Ovary (tissue), 3 donors: ENCODE measurements around the gene PHACTR1.

Experiments used
- EP300 ChIP-seq: sonication (generic); formaldehyde crosslinking; IDR thresholded peaks from one replicate; pipeline ENCODE4 v1.6.1; 2017; ENCODE audit warnings: antibody characterized with exemption
- TF ChIP-seq, protein P1 (sequence below), 3 donors: fragments of 450-650 bp in 2 of 3; fragments of 200-600 bp in 1 of 3; IDR thresholded peaks; one replicate each; pipeline versions ENCODE4 v1.5.1 to v1.8.0; 2016 to 2022; ENCODE audit warnings: antibody characterized with exemption in 3 of 3, mild to moderate bottlenecking in 1 of 3
- donor health status: DM: no; HTN: no; CAD: no.

DNA sequence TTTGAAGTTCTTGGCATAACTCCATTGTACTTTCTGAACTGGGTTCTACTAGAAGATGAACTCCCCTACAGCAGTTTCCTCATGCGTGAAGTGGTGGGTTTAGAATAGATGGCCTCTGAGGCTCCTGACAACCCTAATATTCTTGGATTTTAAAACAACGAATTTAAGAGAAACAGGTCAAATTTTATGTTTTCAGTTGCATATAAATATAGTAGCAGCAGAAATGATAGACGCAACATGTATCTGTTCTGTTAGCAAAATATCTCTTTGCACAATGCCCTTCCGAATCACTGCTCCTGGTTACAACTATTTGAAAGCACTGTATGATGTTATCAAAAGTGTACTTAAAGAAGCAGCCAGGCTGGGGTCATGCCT is 364.6 kb downstream of the PHACTR1 start:
- no peak for TF ChIP-seq EP300
- TF ChIP-seq, protein P1, sequence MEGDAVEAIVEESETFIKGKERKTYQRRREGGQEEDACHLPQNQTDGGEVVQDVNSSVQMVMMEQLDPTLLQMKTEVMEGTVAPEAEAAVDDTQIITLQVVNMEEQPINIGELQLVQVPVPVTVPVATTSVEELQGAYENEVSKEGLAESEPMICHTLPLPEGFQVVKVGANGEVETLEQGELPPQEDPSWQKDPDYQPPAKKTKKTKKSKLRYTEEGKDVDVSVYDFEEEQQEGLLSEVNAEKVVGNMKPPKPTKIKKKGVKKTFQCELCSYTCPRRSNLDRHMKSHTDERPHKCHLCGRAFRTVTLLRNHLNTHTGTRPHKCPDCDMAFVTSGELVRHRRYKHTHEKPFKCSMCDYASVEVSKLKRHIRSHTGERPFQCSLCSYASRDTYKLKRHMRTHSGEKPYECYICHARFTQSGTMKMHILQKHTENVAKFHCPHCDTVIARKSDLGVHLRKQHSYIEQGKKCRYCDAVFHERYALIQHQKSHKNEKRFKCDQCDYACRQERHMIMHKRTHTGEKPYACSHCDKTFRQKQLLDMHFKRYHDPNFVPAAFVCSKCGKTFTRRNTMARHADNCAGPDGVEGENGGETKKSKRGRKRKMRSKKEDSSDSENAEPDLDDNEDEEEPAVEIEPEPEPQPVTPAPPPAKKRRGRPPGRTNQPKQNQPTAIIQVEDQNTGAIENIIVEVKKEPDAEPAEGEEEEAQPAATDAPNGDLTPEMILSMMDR (IDR thresholded peaks at IDR 0.05): no peak
